SJSA1 (cell line): ENCODE results near the gene SPACA1. TPM values are rescaled to one million over a fixed set of nuclear protein-coding genes. Genes with fewer than 3 reads are reported as not detected.
"Not testable (repeated sequence)": the region's sequence is repeated elsewhere in the genome, so short reads cannot be mapped to it uniquely, and the experiment has no call there.

Experiments
- DNase-seq, 2 experiments: peaks; one replicate each; pipeline ENCODE4 v3.0.0-alpha.2; 2015 to 2020; ENCODE audit warnings: low spot score in 2 of 2, low read depth in 1 of 2
- H3K27ac ChIP-seq: fragments of 250-450 bp; sonication (Bioruptor Pico); 2 replicates; pipeline ENCODE4 v1.5.1; 2020; ENCODE audit warnings: mild to moderate bottlenecking, moderate library complexity
- H3K27me3 ChIP-seq: fragments of 250-450 bp; sonication (Bioruptor Pico); replicated peaks from 2 replicates; pipeline ENCODE4 v1.5.1; 2020; ENCODE audit warnings: mild to moderate bottlenecking, moderate library complexity
- H3K36me3 ChIP-seq: fragments of 250-450 bp; sonication (Bioruptor Pico); 2 replicates; pipeline ENCODE4 v1.5.1; 2020; ENCODE audit warnings: mild to moderate bottlenecking
- H3K4me1 ChIP-seq: fragments of 250-450 bp; sonication (Bioruptor Pico); replicated peaks from 2 replicates; pipeline ENCODE4 v1.6.1; 2021; ENCODE audit warnings: mild to moderate bottlenecking
- H3K4me3 ChIP-seq: fragments of 250-450 bp; sonication (Bioruptor Pico); 2 replicates; pipeline ENCODE4 v1.5.1; 2020; ENCODE audit warnings: mild to moderate bottlenecking
- H3K9me3 ChIP-seq: fragments of 250-450 bp; sonication (Bioruptor Pico); replicated peaks from 2 replicates; pipeline ENCODE4 v1.5.1; 2020; ENCODE audit warnings: mild to moderate bottlenecking
- total RNA-seq: library from RNA; depleted of rRNA; stranded (reverse); fragments of >200 nt; shearing (Covaris generic); gene quantifications from 2 replicates; pipeline ENCODE4 v1.2.3, GENCODE V29; 2014; rRNA removed

SPACA1 gene, protein sequence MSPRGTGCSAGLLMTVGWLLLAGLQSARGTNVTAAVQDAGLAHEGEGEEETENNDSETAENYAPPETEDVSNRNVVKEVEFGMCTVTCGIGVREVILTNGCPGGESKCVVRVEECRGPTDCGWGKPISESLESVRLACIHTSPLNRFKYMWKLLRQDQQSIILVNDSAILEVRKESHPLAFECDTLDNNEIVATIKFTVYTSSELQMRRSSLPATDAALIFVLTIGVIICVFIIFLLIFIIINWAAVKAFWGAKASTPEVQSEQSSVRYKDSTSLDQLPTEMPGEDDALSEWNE
- total RNA-seq = not detected in 2 replicates

- Histone ChIP-seq H3K9me3 (no peaks in the 10 kb centered on the region), H3K27ac (no peak within 1 kb of the TSS), H3K4me1 (no peaks in the 10 kb centered on the region), H3K36me3 (no peaks in the 10 kb centered on the region), H3K27me3 (no peaks in the 10 kb centered on the region), H3K4me3 (no peak within 1 kb of the TSS)
- no peak for DNase-seq
Measured at GRCh38 chr6:88047510-88048150, at the start of gene SPACA1. Gene SPACA1, plus strand, starts transcription at chr6:88047841. Its CDS starts 65 bp downstream, at chr6:88047906.

GRCh38 chr6:88000713-88001112 lies 46.9 kb upstream of the SPACA1 start:
- Histone ChIP-seq H3K27ac (no peak overlapping the region), H3K4me1 (no peaks in the 10 kb centered on the region), H3K9me3 (no peaks in the 10 kb centered on the region), H3K27me3 (peaks cover 6% of the 10 kb centered on the region; the same call in 1 of the 2 replicates), H3K36me3 (no peaks in the 10 kb centered on the region), H3K4me3 (no peak overlapping the region)
- no peak for DNase-seq

- H3K36me3 ChIP-seq, H3K4me1 ChIP-seq, H3K27ac ChIP-seq, H3K9me3 ChIP-seq, H3K27me3 ChIP-seq, DNase-seq, H3K4me3 ChIP-seq: not testable (repeated sequence)
Measured at GRCh38 chr6:88001279-88001678, 46.4 kb upstream of the SPACA1 start.

- no peak overlapping the region for H3K4me3 ChIP-seq
- no peaks in the 10 kb centered on the region for H3K9me3 ChIP-seq
- peaks cover 4% of the 10 kb centered on the region; the same call in 1 of the 2 replicates for H3K4me1 ChIP-seq
- DNase-seq = no peak
- no peaks in the 10 kb centered on the region for H3K36me3 ChIP-seq
- H3K27ac ChIP-seq = no peak overlapping the region
- H3K27me3 ChIP-seq = peaks cover 6% of the 10 kb centered on the region; the same call in 1 of the 2 replicates
Measured at GRCh38 chr6:88004707-88005106, 42.9 kb upstream of the SPACA1 start.

DNA sequence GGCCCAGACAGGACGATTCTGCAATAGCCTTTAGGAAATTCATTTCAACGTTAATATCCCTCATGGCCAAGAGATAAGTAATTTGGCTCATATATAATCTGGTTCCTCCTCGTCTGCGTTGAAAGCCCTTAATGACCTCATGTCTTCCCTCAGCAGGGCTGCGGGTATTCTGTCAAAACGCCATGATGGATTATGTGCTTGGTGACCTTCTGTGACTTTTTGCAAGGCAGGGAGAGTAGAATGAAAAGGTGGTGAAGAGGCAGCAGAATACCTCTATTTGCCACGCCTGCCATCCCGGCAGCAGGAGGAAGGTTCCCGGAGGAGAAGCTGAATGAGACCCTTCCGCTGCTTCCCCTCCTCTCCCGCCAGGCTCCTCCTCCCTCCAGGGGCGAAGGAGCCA lies 41.1 kb upstream of the SPACA1 start:
- DNase-seq = no peak
- Histone ChIP-seq H3K4me3 (no peak overlapping the region), H3K9me3 (no peaks in the 10 kb centered on the region), H3K4me1 (peaks cover 4% of the 10 kb centered on the region; the same call in 1 of the 2 replicates), H3K36me3 (no peaks in the 10 kb centered on the region), H3K27me3 (peaks cover 3% of the 10 kb centered on the region; the same call in 1 of the 2 replicates), H3K27ac (no peak overlapping the region)

DNA sequence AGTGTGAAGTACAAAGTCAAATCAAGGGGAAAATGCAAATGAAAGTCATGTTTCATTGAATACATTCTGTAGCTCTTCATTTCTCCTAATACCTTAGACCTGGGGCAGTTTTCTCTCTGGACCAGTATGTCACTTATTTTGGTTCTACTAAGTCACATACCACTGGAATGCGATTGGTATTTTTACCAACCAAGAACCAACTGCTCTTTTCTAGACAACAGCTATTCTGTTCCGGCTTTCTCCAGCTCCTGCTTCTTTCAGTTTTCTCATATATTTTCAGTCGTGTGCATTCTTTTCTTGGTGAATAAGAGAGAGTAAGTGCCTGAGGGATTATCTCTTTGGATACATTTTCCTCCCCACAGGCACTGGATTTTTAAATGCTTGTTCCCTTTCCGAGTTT lies 39.2 kb upstream of the SPACA1 start:
- Histone ChIP-seq H3K27me3 (peaks cover 1% of the 10 kb centered on the region; the same call in 1 of the 2 replicates), H3K4me3 (peak overlapping the region; percentile 7; the same call in 1 of the 2 replicates), H3K9me3 (no peaks in the 10 kb centered on the region), H3K36me3 (no peaks in the 10 kb centered on the region), H3K4me1 (peaks cover 4% of the 10 kb centered on the region; the same call in 1 of the 2 replicates), H3K27ac (peak overlapping the region; percentile 48)
- peak in 1 of 2 experiments; percentile 41 for DNase-seq

DNA sequence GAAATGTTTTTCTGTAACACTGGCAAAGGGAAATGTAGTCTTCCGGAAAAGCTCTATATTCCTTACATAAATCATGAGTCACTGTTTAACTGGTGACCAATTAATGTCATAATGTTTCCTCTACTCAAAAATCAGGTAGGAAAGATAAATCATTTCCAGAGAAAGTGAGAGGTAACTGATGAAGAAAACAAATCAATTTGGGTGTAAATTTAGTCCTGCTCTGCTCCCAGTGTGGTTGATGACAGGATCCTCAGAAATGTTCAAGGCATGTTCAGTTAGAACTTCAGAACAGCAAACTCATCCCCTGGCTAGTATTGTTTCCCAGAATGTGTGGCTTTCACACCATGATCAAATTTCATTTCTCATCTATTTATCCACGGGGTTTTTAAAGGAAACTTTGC lies 38.8 kb upstream of the SPACA1 start:
- Histone ChIP-seq H3K27me3 (no peaks in the 10 kb centered on the region), H3K4me1 (peaks cover 4% of the 10 kb centered on the region; the same call in 1 of the 2 replicates), H3K4me3 (peak overlapping the region; percentile 7; the same call in 1 of the 2 replicates), H3K9me3 (no peaks in the 10 kb centered on the region), H3K27ac (peak overlapping the region; percentile 48), H3K36me3 (no peaks in the 10 kb centered on the region)
- DNase-seq = peak in 1 of 2 experiments; percentile 18

GRCh38 chr6:88013015-88013414 lies 34.6 kb upstream of the SPACA1 start:
- Histone ChIP-seq H3K27ac (no peak overlapping the region), H3K4me3 (no peak overlapping the region), H3K27me3 (no peaks in the 10 kb centered on the region), H3K36me3 (no peaks in the 10 kb centered on the region), H3K4me1 (peaks cover 4% of the 10 kb centered on the region; the same call in 1 of the 2 replicates), H3K9me3 (no peaks in the 10 kb centered on the region)
- no peak for DNase-seq

DNA sequence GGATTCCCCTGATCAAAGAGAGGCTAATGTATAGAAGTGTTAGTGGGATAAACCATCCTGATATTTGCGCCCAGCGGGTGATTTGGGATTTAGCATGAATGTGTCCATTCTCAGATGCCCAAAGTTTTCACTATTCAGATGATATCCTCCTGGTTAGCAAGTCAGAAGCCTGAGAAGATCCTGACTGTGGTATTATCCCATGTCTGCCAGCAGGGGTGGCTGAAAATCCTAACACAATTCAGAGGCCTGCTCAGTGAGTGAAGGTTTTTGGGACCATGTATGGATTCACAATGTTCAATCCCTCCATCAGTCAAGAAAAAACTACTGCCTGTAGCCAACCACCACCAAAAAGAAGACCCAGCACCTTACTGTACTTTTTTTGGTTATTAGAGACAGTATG lies 34.1 kb upstream of the SPACA1 start:
- H3K36me3 ChIP-seq = no peaks in the 10 kb centered on the region
- H3K27me3 ChIP-seq = no peaks in the 10 kb centered on the region
- no peak overlapping the region for H3K4me3 ChIP-seq
- peaks cover 4% of the 10 kb centered on the region; the same call in 1 of the 2 replicates for H3K4me1 ChIP-seq
- H3K9me3 ChIP-seq = no peaks in the 10 kb centered on the region
- H3K27ac ChIP-seq = no peak overlapping the region
- no peak for DNase-seq

DNA sequence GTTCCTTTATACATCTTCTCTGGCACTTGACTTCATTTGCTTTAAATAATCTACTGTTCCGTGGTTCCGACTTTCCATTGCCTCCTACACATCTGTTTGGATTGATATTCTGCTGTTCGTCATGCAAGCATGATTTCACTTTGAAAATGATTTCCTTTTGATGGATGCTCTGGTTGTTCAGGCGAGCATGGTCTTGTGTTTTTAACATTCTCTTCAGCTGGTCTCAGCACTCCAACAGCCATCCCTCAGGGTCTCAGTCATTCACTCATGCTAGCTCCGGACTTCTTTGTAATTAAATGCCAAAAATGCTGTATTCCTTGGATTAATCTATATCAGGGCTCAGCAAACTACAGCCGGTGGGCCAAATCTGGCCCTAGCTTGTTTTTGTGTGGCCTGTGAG lies 27.2 kb upstream of the SPACA1 start:
- Histone ChIP-seq H3K4me1 (no peaks in the 10 kb centered on the region), H3K36me3 (no peaks in the 10 kb centered on the region), H3K4me3 (no peak overlapping the region), H3K9me3 (no peaks in the 10 kb centered on the region), H3K27me3 (no peaks in the 10 kb centered on the region), H3K27ac (no peak overlapping the region)
- DNase-seq = no peak

GRCh38 chr6:88024696-88025095 lies 22.9 kb upstream of the SPACA1 start:
- no peaks in the 10 kb centered on the region for H3K27me3 ChIP-seq

GRCh38 chr6:88031550-88031949 lies 16.1 kb upstream of the SPACA1 start:
- no peak overlapping the region for H3K27ac ChIP-seq
- H3K36me3 ChIP-seq = no peaks in the 10 kb centered on the region
- no peaks in the 10 kb centered on the region for H3K4me1 ChIP-seq
- no peak for DNase-seq
- peaks cover 13% of the 10 kb centered on the region for H3K9me3 ChIP-seq
- no peak overlapping the region for H3K4me3 ChIP-seq
- H3K27me3 ChIP-seq = 0 out of 2 replicates have a peak, but pooled peaks cover 2% of the 10 kb centered on the region

More at GRCh38 chr6:88024696-88025095, 22.9 kb upstream of the SPACA1 start:
- Histone ChIP-seq H3K27ac (no peak overlapping the region), H3K36me3 (no peaks in the 10 kb centered on the region), H3K4me3 (no peak overlapping the region), H3K4me1 (no peaks in the 10 kb centered on the region), H3K9me3 (no peaks in the 10 kb centered on the region; the same call in 1 of the 2 replicates)
- no peak for DNase-seq

GRCh38 chr6:88044530-88044929 lies 3.1 kb upstream of the SPACA1 start:
- no peaks in the 10 kb centered on the region for H3K36me3 ChIP-seq
- H3K9me3 ChIP-seq = no peaks in the 10 kb centered on the region
- no peaks in the 10 kb centered on the region for H3K4me1 ChIP-seq
- H3K4me3 ChIP-seq = no peak overlapping the region
- DNase-seq = no peak
- no peaks in the 10 kb centered on the region for H3K27me3 ChIP-seq
- H3K27ac ChIP-seq = no peak overlapping the region

GRCh38 chr6:88045521-88046136 lies 2.0 kb upstream of the SPACA1 start:
- Histone ChIP-seq H3K36me3 (no peaks in the 10 kb centered on the region), H3K4me3 (no peak overlapping the region), H3K4me1 (no peaks in the 10 kb centered on the region), H3K27me3 (no peaks in the 10 kb centered on the region), H3K27ac (no peak overlapping the region), H3K9me3 (no peaks in the 10 kb centered on the region)
- DNase-seq = no peak
